WTC11 (cell line): ENCODE measurements around the gene CSE1L. TPM values are rescaled to one million over a fixed set of nuclear protein-coding genes. Genes with fewer than 3 reads are reported as not detected.
A peak's percentile ranks its signal among the peaks of the same experiment; 100 is the strongest.
"Not testable (repeated sequence)": the region's sequence is repeated elsewhere in the genome, so short reads cannot be mapped to it uniquely, and the experiment has no call there.

Experiments used
- ATAC-seq: fragments of 200-7000 bp; cut with Tn5 transposase; 2 replicates; pipeline ENCODE4 v1.10.0; 2021; ENCODE audit warnings: mild to moderate bottlenecking, moderate library complexity
- CTCF ChIA-PET: fragments of 300-600 bp; sonication (Branson Sonifier 250); formaldehyde crosslinking; loops from one replicate; lab custom pipeline; 2021; ENCODE audit warnings: antibody characterized with exemption; lab: Charles Lee
- POLR2A ChIA-PET: fragments of 350-600 bp; sonication (Branson Sonifier 250); formaldehyde crosslinking; loops from one replicate; lab custom pipeline; 2021; ENCODE audit warnings: antibody characterized with exemption; lab: Charles Lee
- DNase-seq: peaks from one replicate; pipeline ENCODE4 v3.0.0; 2021; ENCODE audit warnings: low spot score
- H3K27ac Mint-ChIP-seq: 2 replicates; pipeline ENCODE4 v1.8.0; 2021; ENCODE audit warnings: mixed read lengths
- H3K27me3 Mint-ChIP-seq: 2 replicates; pipeline ENCODE4 v1.8.0; 2021; ENCODE audit warnings: low read depth, mild to moderate bottlenecking, moderate library complexity, mixed read lengths
- H3K36me3 Mint-ChIP-seq: 2 replicates; pipeline ENCODE4 v1.8.0; 2021; ENCODE audit warnings: mixed read lengths
- H3K4me1 Mint-ChIP-seq: 2 replicates; pipeline ENCODE4 v1.8.0; 2022; ENCODE audit warnings: mixed read lengths
- H3K4me3 Mint-ChIP-seq: 2 replicates; pipeline ENCODE4 v1.8.0; 2021; ENCODE audit warnings: mild to moderate bottlenecking, moderate library complexity, mixed read lengths
- H3K9me3 Mint-ChIP-seq: 2 replicates; pipeline ENCODE4 v1.8.0; 2021; ENCODE audit warnings: mixed read lengths
- AR ChIP-seq: fragments of 250-450 bp; sonication (Bioruptor Pico); IDR thresholded peaks from 2 replicates; pipeline ENCODE4 v1.9.0; 2021; ENCODE audit warnings: mild to moderate bottlenecking
- ATF1 ChIP-seq: sonication (generic); formaldehyde crosslinking; IDR thresholded peaks from 2 replicates; pipeline ENCODE4 v1.8.1; 2023; ENCODE audit warnings: mild to moderate bottlenecking, moderate library complexity, missing genetic modification reagents
- ATF3 ChIP-seq: sonication (generic); formaldehyde crosslinking; conservative IDR thresholded peaks from 2 replicates; pipeline ENCODE4 v1.8.1; 2022; ENCODE audit warnings: mild to moderate bottlenecking, missing genetic modification reagents
- CREM ChIP-seq: sonication (generic); formaldehyde crosslinking; IDR thresholded peaks from 2 replicates; pipeline ENCODE4 v1.8.1; 2022; ENCODE audit warnings: mild to moderate bottlenecking, missing genetic modification reagents, moderate library complexity
- ELF4 ChIP-seq: sonication (generic); formaldehyde crosslinking; IDR thresholded peaks from 2 replicates; pipeline ENCODE4 v1.8.1; 2022; ENCODE audit warnings: low read depth, mild to moderate bottlenecking, moderate library complexity, missing genetic modification reagents
- FOXJ3 ChIP-seq: sonication (generic); formaldehyde crosslinking; IDR thresholded peaks from 2 replicates; pipeline ENCODE4 v1.9.0; 2021; ENCODE audit warnings: missing genetic modification reagents, mild to moderate bottlenecking, borderline replicate concordance
- MXD4 ChIP-seq: fragments of 250-450 bp; sonication (Bioruptor Pico); IDR thresholded peaks from 2 replicates; pipeline ENCODE4 v1.8.0; 2021; ENCODE audit warnings: mild to moderate bottlenecking, moderate library complexity, borderline replicate concordance
- TEAD4 ChIP-seq: sonication (generic); formaldehyde crosslinking; IDR thresholded peaks from 2 replicates; pipeline ENCODE4 v1.8.0; 2022; ENCODE audit warnings: mild to moderate bottlenecking, missing genetic modification reagents
- USF2 ChIP-seq: sonication (generic); formaldehyde crosslinking; IDR thresholded peaks from 2 replicates; pipeline ENCODE4 v1.8.1; 2023; ENCODE audit warnings: mild to moderate bottlenecking, missing genetic modification reagents, moderate library complexity
- ZBTB21 ChIP-seq: sonication (generic); formaldehyde crosslinking; IDR thresholded peaks from 2 replicates; pipeline ENCODE4 v1.8.1; 2023; ENCODE audit warnings: mild to moderate bottlenecking, missing genetic modification reagents, borderline replicate concordance
- ZNF138 ChIP-seq: sonication (generic); formaldehyde crosslinking; conservative IDR thresholded peaks from 2 replicates; pipeline ENCODE4 v1.8.1; 2022; ENCODE audit warnings: mild to moderate bottlenecking, moderate library complexity, missing genetic modification reagents
- ZNF423 ChIP-seq: fragments of 250-450 bp; sonication (Bioruptor Pico); IDR thresholded peaks from 2 replicates; pipeline ENCODE4 v2.1.2; 2022; ENCODE audit warnings: mild to moderate bottlenecking, moderate library complexity
- total RNA-seq: library from RNA; stranded (reverse); gene quantifications from 3 replicates; pipeline ENCODE4 v1.2.3, GENCODE V29; 2021
- TF ChIP-seq, protein P1 (sequence below): sonication (generic); formaldehyde crosslinking; IDR thresholded peaks from 2 replicates; pipeline ENCODE4 v1.8.1; 2023; ENCODE audit warnings: mild to moderate bottlenecking, missing genetic modification reagents, moderate library complexity
- TF ChIP-seq, protein P2 (sequence below): sonication (generic); formaldehyde crosslinking; IDR thresholded peaks from 2 replicates; pipeline ENCODE4 v1.8.0; 2022; ENCODE audit warnings: mild to moderate bottlenecking, missing genetic modification reagents
- TF ChIP-seq, protein P3 (sequence below): sonication (generic); formaldehyde crosslinking; IDR thresholded peaks from 2 replicates; pipeline ENCODE4 v1.8.0; 2022; ENCODE audit warnings: mild to moderate bottlenecking, missing genetic modification reagents
- TF ChIP-seq, protein P4 (sequence below): sonication (generic); formaldehyde crosslinking; IDR thresholded peaks from 2 replicates; pipeline ENCODE4 v1.8.1; 2023; ENCODE audit warnings: mild to moderate bottlenecking, missing genetic modification reagents
- TF ChIP-seq, protein P5 (sequence below): sonication (generic); formaldehyde crosslinking; IDR thresholded peaks from 2 replicates; pipeline ENCODE4 v1.8.1; 2022; ENCODE audit warnings: low read depth, missing genetic modification reagents, borderline replicate concordance

Gene CSE1L
- total RNA-seq, 1 experiment from 2014 or later, result 192 TPM

GRCh38 chr20:49099011-49099410, 52.9 kb downstream of the CSE1L start:
- Mint-ChIP-seq H3K27ac (peak overlapping the region; percentile 68), H3K4me1 (peaks cover 2% of the 10 kb centered on the region), H3K27me3 (no peaks in the 10 kb centered on the region), H3K36me3 (peaks cover 81% of the 10 kb centered on the region)
- POLR2A ChIA-PET, result no interaction called here
- DNase-seq (no peak), ATAC-seq (no peak)
- TF ChIP-seq, protein P1, sequence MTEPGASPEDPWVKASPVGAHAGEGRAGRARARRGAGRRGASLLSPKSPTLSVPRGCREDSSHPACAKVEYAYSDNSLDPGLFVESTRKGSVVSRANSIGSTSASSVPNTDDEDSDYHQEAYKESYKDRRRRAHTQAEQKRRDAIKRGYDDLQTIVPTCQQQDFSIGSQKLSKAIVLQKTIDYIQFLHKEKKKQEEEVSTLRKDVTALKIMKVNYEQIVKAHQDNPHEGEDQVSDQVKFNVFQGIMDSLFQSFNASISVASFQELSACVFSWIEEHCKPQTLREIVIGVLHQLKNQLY, result no peak
- TF ChIP-seq ATF3 (CRISPR knock-in tag) (no peak), ELF4 (CRISPR knock-in tag) (no peak), FOXJ3 (CRISPR knock-in tag) (no peak), ZBTB21 (CRISPR knock-in tag) (no peak), ATF1 (CRISPR knock-in tag) (no peak), ZNF138 (CRISPR knock-in tag) (no peak), CREM (no peak), AR (CRISPR knock-in tag) (no peak), USF2 (no peak), ZNF423 (CRISPR knock-in tag) (no peak), TEAD4 (CRISPR knock-in tag) (no peak), MXD4 (CRISPR knock-in tag) (no peak)
- TF ChIP-seq, protein P2, sequence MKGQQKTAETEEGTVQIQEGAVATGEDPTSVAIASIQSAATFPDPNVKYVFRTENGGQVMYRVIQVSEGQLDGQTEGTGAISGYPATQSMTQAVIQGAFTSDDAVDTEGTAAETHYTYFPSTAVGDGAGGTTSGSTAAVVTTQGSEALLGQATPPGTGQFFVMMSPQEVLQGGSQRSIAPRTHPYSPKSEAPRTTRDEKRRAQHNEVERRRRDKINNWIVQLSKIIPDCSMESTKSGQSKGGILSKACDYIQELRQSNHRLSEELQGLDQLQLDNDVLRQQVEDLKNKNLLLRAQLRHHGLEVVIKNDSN (CRISPR knock-in tag), result no peak
- TF ChIP-seq, protein P3, sequence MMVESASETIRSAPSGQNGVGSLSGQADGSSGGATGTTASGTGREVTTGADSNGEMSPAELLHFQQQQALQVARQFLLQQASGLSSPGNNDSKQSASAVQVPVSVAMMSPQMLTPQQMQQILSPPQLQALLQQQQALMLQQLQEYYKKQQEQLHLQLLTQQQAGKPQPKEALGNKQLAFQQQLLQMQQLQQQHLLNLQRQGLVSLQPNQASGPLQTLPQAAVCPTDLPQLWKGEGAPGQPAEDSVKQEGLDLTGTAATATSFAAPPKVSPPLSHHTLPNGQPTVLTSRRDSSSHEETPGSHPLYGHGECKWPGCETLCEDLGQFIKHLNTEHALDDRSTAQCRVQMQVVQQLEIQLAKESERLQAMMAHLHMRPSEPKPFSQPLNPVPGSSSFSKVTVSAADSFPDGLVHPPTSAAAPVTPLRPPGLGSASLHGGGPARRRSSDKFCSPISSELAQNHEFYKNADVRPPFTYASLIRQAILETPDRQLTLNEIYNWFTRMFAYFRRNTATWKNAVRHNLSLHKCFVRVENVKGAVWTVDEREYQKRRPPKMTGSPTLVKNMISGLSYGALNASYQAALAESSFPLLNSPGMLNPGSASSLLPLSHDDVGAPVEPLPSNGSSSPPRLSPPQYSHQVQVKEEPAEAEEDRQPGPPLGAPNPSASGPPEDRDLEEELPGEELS, result no peak
- TF ChIP-seq, protein P4, sequence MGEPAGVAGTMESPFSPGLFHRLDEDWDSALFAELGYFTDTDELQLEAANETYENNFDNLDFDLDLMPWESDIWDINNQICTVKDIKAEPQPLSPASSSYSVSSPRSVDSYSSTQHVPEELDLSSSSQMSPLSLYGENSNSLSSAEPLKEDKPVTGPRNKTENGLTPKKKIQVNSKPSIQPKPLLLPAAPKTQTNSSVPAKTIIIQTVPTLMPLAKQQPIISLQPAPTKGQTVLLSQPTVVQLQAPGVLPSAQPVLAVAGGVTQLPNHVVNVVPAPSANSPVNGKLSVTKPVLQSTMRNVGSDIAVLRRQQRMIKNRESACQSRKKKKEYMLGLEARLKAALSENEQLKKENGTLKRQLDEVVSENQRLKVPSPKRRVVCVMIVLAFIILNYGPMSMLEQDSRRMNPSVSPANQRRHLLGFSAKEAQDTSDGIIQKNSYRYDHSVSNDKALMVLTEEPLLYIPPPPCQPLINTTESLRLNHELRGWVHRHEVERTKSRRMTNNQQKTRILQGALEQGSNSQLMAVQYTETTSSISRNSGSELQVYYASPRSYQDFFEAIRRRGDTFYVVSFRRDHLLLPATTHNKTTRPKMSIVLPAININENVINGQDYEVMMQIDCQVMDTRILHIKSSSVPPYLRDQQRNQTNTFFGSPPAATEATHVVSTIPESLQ (CRISPR knock-in tag), result no peak
- TF ChIP-seq, protein P5, sequence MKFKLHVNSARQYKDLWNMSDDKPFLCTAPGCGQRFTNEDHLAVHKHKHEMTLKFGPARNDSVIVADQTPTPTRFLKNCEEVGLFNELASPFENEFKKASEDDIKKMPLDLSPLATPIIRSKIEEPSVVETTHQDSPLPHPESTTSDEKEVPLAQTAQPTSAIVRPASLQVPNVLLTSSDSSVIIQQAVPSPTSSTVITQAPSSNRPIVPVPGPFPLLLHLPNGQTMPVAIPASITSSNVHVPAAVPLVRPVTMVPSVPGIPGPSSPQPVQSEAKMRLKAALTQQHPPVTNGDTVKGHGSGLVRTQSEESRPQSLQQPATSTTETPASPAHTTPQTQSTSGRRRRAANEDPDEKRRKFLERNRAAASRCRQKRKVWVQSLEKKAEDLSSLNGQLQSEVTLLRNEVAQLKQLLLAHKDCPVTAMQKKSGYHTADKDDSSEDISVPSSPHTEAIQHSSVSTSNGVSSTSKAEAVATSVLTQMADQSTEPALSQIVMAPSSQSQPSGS (CRISPR knock-in tag), result no peak
- TF ChIP-seq, all 79 proteins: peak for 0
- Mint-ChIP-seq H3K9me3 (no peaks in the 10 kb centered on the region), H3K4me3 (no peak overlapping the region)
- CTCF ChIA-PET, result no interaction called here

DNA sequence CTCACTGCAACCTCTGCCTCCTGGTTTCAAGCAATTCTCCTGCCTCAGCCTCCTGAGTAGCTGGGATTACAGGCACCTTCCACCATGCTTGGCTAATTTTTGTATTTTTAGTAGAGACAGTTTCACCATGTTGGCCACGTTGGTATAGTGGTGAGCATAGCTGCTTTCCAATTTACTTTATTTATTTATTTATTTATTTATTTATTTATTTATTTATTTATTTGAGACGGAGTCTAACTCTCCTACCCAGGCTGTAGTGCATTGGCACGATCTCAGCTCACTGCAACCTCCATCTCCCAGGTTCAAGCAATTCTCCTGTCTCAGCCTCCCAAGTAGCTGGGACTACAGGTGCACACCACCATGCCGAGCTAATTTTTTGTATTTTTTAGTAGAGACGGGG, 54.2 kb downstream of the CSE1L start:
- POLR2A ChIA-PET, ATAC-seq, H3K27ac Mint-ChIP-seq, H3K4me1 Mint-ChIP-seq, H3K4me3 Mint-ChIP-seq, H3K27me3 Mint-ChIP-seq, CTCF ChIA-PET, DNase-seq, H3K9me3 Mint-ChIP-seq: not testable (repeated sequence)
- peaks cover 77% of the 10 kb centered on the region for H3K36me3 Mint-ChIP-seq
